ENCODE results near the gene COPG1. TPM values are rescaled to one million over a fixed set of nuclear protein-coding genes. Genes with fewer than 3 reads are reported as not detected.
A peak's percentile ranks its signal among the peaks of the same experiment; 100 is the strongest.

Gene COPG1
- total and polyA plus RNA-seq, 9 of the 15 experiments (the other 6 are each of a cell fraction or from before 2014, with no cell fraction given): 40.3 to 105 (median 62.4) TPM

GRCh38 chr3:129315223-129315997, 66.0 kb downstream of the COPG1 start (continued):
- 0 out of 4 replicates have a peak, but pooled peaks of 1 of the 2 experiments have one; percentile 23 for TF ChIP-seq BCLAF1 (IDR thresholded peaks at IDR 0.05; ENCODE audit: borderline replicate concordance in 1 of 2, control insufficient read depth in 1 of 2, low read depth in 2 of 2, low read length in 1 of 2)
- peak; percentile 19 for TF ChIP-seq PCBP1 (IDR thresholded peaks at IDR 0.05; ENCODE audit: low read depth, low read length, poor library complexity, severe bottlenecking)
- 0 out of 2 replicates have a peak, but pooled peaks have one; percentile 64 for TF ChIP-seq AFF4 (CRISPR knock-in tag; IDR thresholded peaks at IDR 0.05)

Measured in K562 (cell line).